HCT116 (cell line): ENCODE data around the gene OR52E2. TPM values are rescaled to one million over a fixed set of nuclear protein-coding genes. Genes with fewer than 3 reads are reported as not detected.

ENCODE experiments used
- ATAC-seq: fragments of 200-7000 bp; cut with Tn5 transposase; 2 replicates; pipeline ENCODE4 v1.9.1; 2020; ENCODE audit warnings: mild to moderate bottlenecking, moderate library complexity
- BruUV-seq: library from RNA; stranded (reverse); fragments of 400-500 nt; replicated peaks from 2 replicates; lab custom pipeline; 2021; lab: Mats Ljungman, UMichigan
- CTCF ChIA-PET: fragments of 300-600 bp; sonication (Branson Sonifier 250); formaldehyde crosslinking; loops from one replicate; lab custom pipeline; 2021; ENCODE audit warnings: antibody characterized with exemption; lab: Charles Lee
- POLR2A ChIA-PET: fragments of 300-600, 350-600 bp; sonication (Branson Sonifier 250); formaldehyde crosslinking; loops from one replicate; lab custom pipeline; 2021; ENCODE audit warnings: antibody characterized with exemption; lab: Charles Lee
- RAD21 ChIA-PET, 2 experiments: fragments of 300-600 bp; sonication (Branson Sonifier 250); formaldehyde crosslinking; loops; one replicate each; lab custom pipeline; 2023; ENCODE audit warnings: low total read pairs in 2 of 2; ENCODE audit not compliant: uncharacterized antibody in 2 of 2, unreplicated experiment in 2 of 2, low non-redundant PET in 1 of 2; lab: Charles Lee
- DNase-seq: peaks from one replicate; pipeline ENCODE4 v3.0.0-alpha.2; 2010; ENCODE audit warnings: low read depth, low spot score
- H2AFZ ChIP-seq: fragments of 200-600 bp; shearing (Covaris generic), sonication (generic); 2 replicates; pipeline ENCODE4 v1.6.1; 2017; ENCODE audit warnings: low read depth, mixed run types, mixed read lengths, antibody characterized with exemption, low read length; ENCODE audit not compliant: poor library complexity, severe bottlenecking
- H3K27ac ChIP-seq: 2 replicates; pipeline ENCODE4 v1.5.1; 2012; ENCODE audit warnings: low read depth, low read length
- H3K27me3 ChIP-seq: fragments of 200-600 bp; sonication (generic); 2 replicates; pipeline ENCODE4 v1.6.1; 2016; ENCODE audit warnings: mixed run types, low read length, mixed read lengths; ENCODE audit not compliant: insufficient read depth
- H3K36me3 ChIP-seq, 2 experiments: fragments of 200-500 bp in 1 of 2; fragments of 200-600 bp in 1 of 2; sonication (Bioruptor generic) in 1 of 2; sonication (generic) in 1 of 2; 2 replicates each; pipeline versions ENCODE4 v1.5.1 to v1.6.1; 2014 to 2016; ENCODE audit warnings: low read length in 2 of 2, inconsistent platforms in 1 of 2, mixed read lengths in 1 of 2, mixed run types in 1 of 2; ENCODE audit not compliant: insufficient read depth in 2 of 2, control insufficient read depth in 1 of 2
- H3K4me1 ChIP-seq, 2 experiments: fragments of 200-600 bp in 1 of 2; sonication (generic) in 1 of 2; 2 replicates each; pipeline versions ENCODE4 v1.5.1 to v1.6.1; 2012 to 2017; ENCODE audit warnings: low read length in 2 of 2, inconsistent platforms in 1 of 2, mild to moderate bottlenecking in 1 of 2, mixed read lengths in 1 of 2, mixed run types in 1 of 2, moderate library complexity in 1 of 2; ENCODE audit not compliant: insufficient read depth in 2 of 2, control insufficient read depth in 1 of 2
- H3K4me2 ChIP-seq: fragments of 200-600 bp; sonication (generic); 2 replicates; pipeline ENCODE4 v1.6.1; 2017; ENCODE audit warnings: mixed run types, low read length, mixed read lengths
- H3K4me3 ChIP-seq, 2 experiments: fragments of 200-600 bp in 1 of 2; sonication (generic) in 1 of 2; replicated peaks in 1 of 2; 2 replicates each; pipeline ENCODE4 v1.5.1; 2011 to 2016; ENCODE audit warnings: low read length in 2 of 2, control low read depth in 1 of 2, low read depth in 1 of 2, mild to moderate bottlenecking in 1 of 2, mixed read lengths in 1 of 2, mixed run types in 1 of 2
- H3K79me2 ChIP-seq: fragments of 200-600 bp; sonication (generic); 2 replicates; pipeline ENCODE4 v1.6.1; 2017; ENCODE audit warnings: mild to moderate bottlenecking, mixed run types, low read length, moderate library complexity, mixed read lengths; ENCODE audit not compliant: insufficient read depth
- H3K9ac ChIP-seq: fragments of 200-600 bp; sonication (generic); 2 replicates; pipeline ENCODE4 v1.6.1; 2016; ENCODE audit warnings: low read length, mixed read lengths
- H3K9me2 ChIP-seq: fragments of 200-600 bp; sonication (generic), shearing (Covaris generic); 2 replicates; pipeline ENCODE4 v1.6.1; 2017; ENCODE audit warnings: mixed run types, mild to moderate bottlenecking, moderate library complexity; ENCODE audit not compliant: insufficient read depth
- H3K9me3 ChIP-seq, 2 experiments: fragments of 200-500 bp in 1 of 2; fragments of 200-600 bp in 1 of 2; sonication (Bioruptor generic) in 1 of 2; sonication (generic) in 1 of 2; 2 replicates each; pipeline ENCODE4 v1.6.1; 2014 to 2017; ENCODE audit warnings: low read length in 2 of 2, mixed read lengths in 2 of 2, inconsistent platforms in 1 of 2, low read depth in 1 of 2, mild to moderate bottlenecking in 1 of 2, mixed run types in 1 of 2, moderate library complexity in 1 of 2; ENCODE audit not compliant: control insufficient read depth in 1 of 2, insufficient read depth in 1 of 2
- H4K20me1 ChIP-seq: fragments of 200-600 bp; sonication (generic), shearing (Covaris generic); 2 replicates; pipeline ENCODE4 v1.6.1; 2017; ENCODE audit warnings: mixed run types, mild to moderate bottlenecking, moderate library complexity; ENCODE audit not compliant: insufficient read depth
- CBX3 ChIP-seq: IDR thresholded peaks from 2 replicates; pipeline ENCODE4 v1.6.1; 2012; ENCODE audit warnings: low read depth
- ELF1 ChIP-seq: IDR thresholded peaks from 2 replicates; pipeline ENCODE4 v1.6.1; 2012; ENCODE audit warnings: low read depth, borderline replicate concordance
- JUND ChIP-seq: IDR thresholded peaks from 2 replicates; pipeline ENCODE4 v1.6.1; 2012
- SIN3A ChIP-seq: IDR thresholded peaks from 2 replicates; pipeline ENCODE4 v1.6.1; 2012; ENCODE audit warnings: low read depth
- SP1 ChIP-seq: IDR thresholded peaks from 2 replicates; pipeline ENCODE4 v1.6.1; 2012; ENCODE audit warnings: low read depth
- SRF ChIP-seq: IDR thresholded peaks from 2 replicates; pipeline ENCODE4 v1.6.1; 2012; ENCODE audit warnings: low read depth
- YY1 ChIP-seq: IDR thresholded peaks from 2 replicates; pipeline ENCODE4 v1.6.1; 2011; ENCODE audit warnings: low read length, low read depth, moderate library complexity, mild to moderate bottlenecking; ENCODE audit not compliant: insufficient replicate concordance; ENCODE audit errors: extremely low read depth
- intact Hi-C: fragments of 100-400 bp; cut with micrococcal nuclease; formaldehyde crosslinking; loops from 2 replicates; pipeline ENCODE4 v1.10.0; 2022
- total RNA-seq: library from RNA; stranded (reverse); gene quantifications from one replicate; pipeline ENCODE4 v1.2.1, GENCODE V29; 2021; ENCODE audit not compliant: unreplicated experiment
- TF ChIP-seq, protein P1 (sequence below): IDR thresholded peaks from 2 replicates; pipeline ENCODE4 v1.6.1; 2012
- TF ChIP-seq, protein P2 (sequence below), 3 experiments: fragments of 200-600 bp in 1 of 3; sonication (generic) in 1 of 3; IDR thresholded peaks in 2 of 3; conservative IDR thresholded peaks in 1 of 3; 2 replicates each; pipeline ENCODE4 v1.5.1; 2012 to 2017; ENCODE audit warnings: low read depth in 2 of 3, low read length in 2 of 3, antibody characterized with exemption in 1 of 3, borderline replicate concordance in 1 of 3, control low read depth in 1 of 3, mild to moderate bottlenecking in 1 of 3, mixed read lengths in 1 of 3, mixed run types in 1 of 3, moderate library complexity in 1 of 3; ENCODE audit not compliant: insufficient read depth in 1 of 3
- TF ChIP-seq, protein P3 (sequence below): IDR thresholded peaks from 2 replicates; pipeline ENCODE4 v1.6.1; 2011; ENCODE audit warnings: mild to moderate bottlenecking, low read length, moderate library complexity; ENCODE audit not compliant: insufficient replicate concordance; ENCODE audit errors: extremely low read depth
- TF ChIP-seq, protein P4 (sequence below): IDR thresholded peaks from 2 replicates; pipeline ENCODE4 v1.6.1; 2012

OR52E2 gene
- total RNA-seq, 1 experiment from 2014 or later: not detected

DNA sequence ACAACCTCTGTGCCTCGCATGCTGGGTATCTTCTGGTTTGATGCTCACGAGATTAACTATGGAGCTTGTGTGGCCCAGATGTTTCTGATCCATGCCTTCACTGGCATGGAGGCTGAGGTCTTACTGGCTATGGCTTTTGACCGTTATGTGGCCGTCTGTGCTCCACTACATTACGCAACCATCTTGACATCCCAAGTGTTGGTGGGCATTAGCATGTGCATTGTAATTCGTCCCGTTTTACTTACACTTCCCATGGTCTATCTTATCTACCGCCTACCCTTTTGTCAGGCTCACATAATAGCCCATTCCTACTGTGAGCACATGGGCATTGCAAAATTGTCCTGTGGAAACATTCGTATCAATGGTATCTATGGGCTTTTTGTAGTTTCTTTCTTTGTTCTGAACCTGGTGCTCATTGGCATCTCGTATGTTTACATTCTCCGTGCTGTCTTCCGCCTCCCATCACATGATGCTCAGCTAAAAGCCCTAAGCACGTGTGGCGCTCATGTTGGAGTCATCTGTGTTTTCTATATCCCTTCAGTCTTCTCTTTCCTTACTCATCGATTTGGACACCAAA is 12.6 kb downstream of the OR52E2 start:
- no peak for TF ChIP-seq SIN3A
- TF ChIP-seq JUND: no peak
- no peak for TF ChIP-seq YY1
- TF ChIP-seq, protein P1, sequence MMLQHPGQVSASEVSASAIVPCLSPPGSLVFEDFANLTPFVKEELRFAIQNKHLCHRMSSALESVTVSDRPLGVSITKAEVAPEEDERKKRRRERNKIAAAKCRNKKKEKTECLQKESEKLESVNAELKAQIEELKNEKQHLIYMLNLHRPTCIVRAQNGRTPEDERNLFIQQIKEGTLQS: no peak
- TF ChIP-seq, protein P2, sequence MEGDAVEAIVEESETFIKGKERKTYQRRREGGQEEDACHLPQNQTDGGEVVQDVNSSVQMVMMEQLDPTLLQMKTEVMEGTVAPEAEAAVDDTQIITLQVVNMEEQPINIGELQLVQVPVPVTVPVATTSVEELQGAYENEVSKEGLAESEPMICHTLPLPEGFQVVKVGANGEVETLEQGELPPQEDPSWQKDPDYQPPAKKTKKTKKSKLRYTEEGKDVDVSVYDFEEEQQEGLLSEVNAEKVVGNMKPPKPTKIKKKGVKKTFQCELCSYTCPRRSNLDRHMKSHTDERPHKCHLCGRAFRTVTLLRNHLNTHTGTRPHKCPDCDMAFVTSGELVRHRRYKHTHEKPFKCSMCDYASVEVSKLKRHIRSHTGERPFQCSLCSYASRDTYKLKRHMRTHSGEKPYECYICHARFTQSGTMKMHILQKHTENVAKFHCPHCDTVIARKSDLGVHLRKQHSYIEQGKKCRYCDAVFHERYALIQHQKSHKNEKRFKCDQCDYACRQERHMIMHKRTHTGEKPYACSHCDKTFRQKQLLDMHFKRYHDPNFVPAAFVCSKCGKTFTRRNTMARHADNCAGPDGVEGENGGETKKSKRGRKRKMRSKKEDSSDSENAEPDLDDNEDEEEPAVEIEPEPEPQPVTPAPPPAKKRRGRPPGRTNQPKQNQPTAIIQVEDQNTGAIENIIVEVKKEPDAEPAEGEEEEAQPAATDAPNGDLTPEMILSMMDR (IDR thresholded peaks at IDR 0.05 in 2 of 3, conservative IDR thresholded peaks at IDR 0.05 in 1 of 3; ENCODE audit: borderline replicate concordance in 1 of 3, insufficient read depth in 1 of 3, low read depth in 2 of 3, low read length in 2 of 3): no peak
- no peak for TF ChIP-seq SRF
- TF ChIP-seq SP1: no peak
- TF ChIP-seq, protein P3, sequence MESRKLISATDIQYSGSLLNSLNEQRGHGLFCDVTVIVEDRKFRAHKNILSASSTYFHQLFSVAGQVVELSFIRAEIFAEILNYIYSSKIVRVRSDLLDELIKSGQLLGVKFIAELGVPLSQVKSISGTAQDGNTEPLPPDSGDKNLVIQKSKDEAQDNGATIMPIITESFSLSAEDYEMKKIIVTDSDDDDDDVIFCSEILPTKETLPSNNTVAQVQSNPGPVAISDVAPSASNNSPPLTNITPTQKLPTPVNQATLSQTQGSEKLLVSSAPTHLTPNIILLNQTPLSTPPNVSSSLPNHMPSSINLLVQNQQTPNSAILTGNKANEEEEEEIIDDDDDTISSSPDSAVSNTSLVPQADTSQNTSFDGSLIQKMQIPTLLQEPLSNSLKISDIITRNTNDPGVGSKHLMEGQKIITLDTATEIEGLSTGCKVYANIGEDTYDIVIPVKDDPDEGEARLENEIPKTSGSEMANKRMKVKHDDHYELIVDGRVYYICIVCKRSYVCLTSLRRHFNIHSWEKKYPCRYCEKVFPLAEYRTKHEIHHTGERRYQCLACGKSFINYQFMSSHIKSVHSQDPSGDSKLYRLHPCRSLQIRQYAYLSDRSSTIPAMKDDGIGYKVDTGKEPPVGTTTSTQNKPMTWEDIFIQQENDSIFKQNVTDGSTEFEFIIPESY: no peak
- TF ChIP-seq, protein P4, sequence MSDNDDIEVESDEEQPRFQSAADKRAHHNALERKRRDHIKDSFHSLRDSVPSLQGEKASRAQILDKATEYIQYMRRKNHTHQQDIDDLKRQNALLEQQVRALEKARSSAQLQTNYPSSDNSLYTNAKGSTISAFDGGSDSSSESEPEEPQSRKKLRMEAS: no peak
- TF ChIP-seq CBX3: no peak
- TF ChIP-seq ELF1: no peak
- H3K36me3 ChIP-seq: no peaks in the 10 kb centered on the region
- ATAC-seq: no peak
- no peaks in the 10 kb centered on the region for H3K79me2 ChIP-seq
- H3K9ac ChIP-seq: no peak overlapping the region
- intact Hi-C loops: no loop called here
- H3K4me2 ChIP-seq: no peak overlapping the region
- H3K4me1 ChIP-seq: no peaks in the 10 kb centered on the region
- BruUV-seq: no TSS peak
- no peak overlapping the region for H3K4me3 ChIP-seq
- H3K27ac ChIP-seq: no peak overlapping the region
- peaks cover 31% of the 10 kb centered on the region for H3K27me3 ChIP-seq
- DNase-seq: no peak
- H4K20me1 ChIP-seq: no peaks in the 10 kb centered on the region; the same call in 1 of the 2 replicates
- no peaks in the 10 kb centered on the region for H3K9me2 ChIP-seq
- RAD21 ChIA-PET: no interaction called here
- H3K9me3 ChIP-seq: no peaks in the 10 kb centered on the region
- CTCF ChIA-PET: no interaction called here
- POLR2A ChIA-PET: no interaction called here
- H2AFZ ChIP-seq: no peak overlapping the region
